ENCODE results near the gene ELP4.

Gene ELP4

GRCh38 chr11:31500560-31500959 lies 9.0 kb upstream of the ELP4 start:
- H3K79me2 ChIP-seq (ENCODE audit: insufficient read depth, low read length): peaks cover 95% of the 10 kb centered on the region

GRCh38 chr11:31509051-31509428 lies 527 bp upstream of the ELP4 start:
- no peak for TF ChIP-seq CTCF (IDR thresholded peaks at IDR 0.05; ENCODE audit: insufficient read depth, low read length, poor library complexity, severe bottlenecking)
- TF ChIP-seq EZH2phosphoT487 (conservative IDR thresholded peaks at IDR 0.05; ENCODE audit: low read length): no peak
- Histone ChIP-seq H3K27me3 (ENCODE audit: low read length) (no peaks in the 10 kb centered on the region), H3K4me2 (ENCODE audit: low read depth, low read length, poor library complexity, severe bottlenecking) (peak overlapping the region; percentile 94), H4K20me1 (ENCODE audit: low read depth, low read length) (no peaks in the 10 kb centered on the region; the same call in 1 of the 2 replicates), H3K9me3 (ENCODE audit: insufficient read depth, low read length) (no peaks in the 10 kb centered on the region), H3K9ac (ENCODE audit: low read length) (peak overlapping the region; percentile 91), H3F3A (ENCODE audit: insufficient read depth) (no peaks in the 10 kb centered on the region), H2AFZ (ENCODE audit: low read depth, low read length, severe bottlenecking) (peak overlapping the region; percentile 83), H3K36me3 (ENCODE audit: low read length) (peaks cover 6% of the 10 kb centered on the region; the same call in 1 of the 2 replicates), H3K27ac (ENCODE audit: low read depth, low read length) (peak overlapping the region; percentile 50), H3K79me2 (ENCODE audit: insufficient read depth, low read length) (peaks cover 77% of the 10 kb centered on the region), H3K9me2 (replicated peaks; ENCODE audit: insufficient read depth, low read length) (no peaks in the 10 kb centered on the region), H3K4me3 (ENCODE audit: insufficient read depth, low read length, poor library complexity, severe bottlenecking) (peak overlapping the region; percentile 99)

More at GRCh38 chr11:31500560-31500959, 9.0 kb upstream of the ELP4 start:
- H3F3A ChIP-seq (ENCODE audit: insufficient read depth): 0 out of 2 replicates have a peak, but pooled peaks cover 4% of the 10 kb centered on the region
- H3K9me2 ChIP-seq (replicated peaks; ENCODE audit: insufficient read depth, low read length): no peaks in the 10 kb centered on the region
- no peak overlapping the region for H2AFZ ChIP-seq (ENCODE audit: low read depth, low read length, severe bottlenecking)
- H3K36me3 ChIP-seq (ENCODE audit: low read length): peaks cover 21% of the 10 kb centered on the region; the same call in 1 of the 2 replicates
- TF ChIP-seq EZH2phosphoT487 (conservative IDR thresholded peaks at IDR 0.05; ENCODE audit: low read length): no peak
- no peak for TF ChIP-seq CTCF (IDR thresholded peaks at IDR 0.05; ENCODE audit: insufficient read depth, low read length, poor library complexity, severe bottlenecking)
- H3K27ac ChIP-seq (ENCODE audit: low read depth, low read length): no peak overlapping the region
- H3K9ac ChIP-seq (ENCODE audit: low read length): no peak overlapping the region
- H3K4me2 ChIP-seq (ENCODE audit: low read depth, low read length, poor library complexity, severe bottlenecking): no peak overlapping the region
- H3K4me3 ChIP-seq (ENCODE audit: insufficient read depth, low read length, poor library complexity, severe bottlenecking): no peak overlapping the region
- no peaks in the 10 kb centered on the region for H3K27me3 ChIP-seq (ENCODE audit: low read length)
- no peaks in the 10 kb centered on the region for H3K9me3 ChIP-seq (ENCODE audit: insufficient read depth, low read length)
- H4K20me1 ChIP-seq (ENCODE audit: low read depth, low read length): peaks cover 4% of the 10 kb centered on the region; the same call in 1 of the 2 replicates

- Histone ChIP-seq H3K4me3 (ENCODE audit: insufficient read depth, low read length, poor library complexity, severe bottlenecking) (no peak overlapping the region), H3K36me3 (ENCODE audit: low read length) (no peaks in the 10 kb centered on the region; the same call in 1 of the 2 replicates), H3K27me3 (ENCODE audit: low read length) (no peaks in the 10 kb centered on the region), H3F3A (ENCODE audit: insufficient read depth) (no peaks in the 10 kb centered on the region), H2AFZ (ENCODE audit: low read depth, low read length, severe bottlenecking) (no peak overlapping the region), H3K9me3 (ENCODE audit: insufficient read depth, low read length) (no peaks in the 10 kb centered on the region), H3K9me2 (replicated peaks; ENCODE audit: insufficient read depth, low read length) (no peaks in the 10 kb centered on the region), H3K79me2 (ENCODE audit: insufficient read depth, low read length) (peaks cover 52% of the 10 kb centered on the region), H3K27ac (ENCODE audit: low read depth, low read length) (no peak overlapping the region), H3K4me2 (ENCODE audit: low read depth, low read length, poor library complexity, severe bottlenecking) (peak overlapping the region; percentile 98), H4K20me1 (ENCODE audit: low read depth, low read length) (no peaks in the 10 kb centered on the region), H3K9ac (ENCODE audit: low read length) (no peak overlapping the region)
- TF ChIP-seq CTCF (IDR thresholded peaks at IDR 0.05; ENCODE audit: insufficient read depth, low read length, poor library complexity, severe bottlenecking) (no peak), EZH2phosphoT487 (conservative IDR thresholded peaks at IDR 0.05; ENCODE audit: low read length) (no peak)
Measured at GRCh38 chr11:31512117-31512516, 2.5 kb downstream of the ELP4 start.

Data from SU-DHL-6 (cell line).